Measurements from ENCODE around the gene PPY. TPM values are rescaled to one million over a fixed set of nuclear protein-coding genes. Genes with fewer than 3 reads are reported as not detected.
A peak's percentile ranks its signal among the peaks of the same experiment; 100 is the strongest.

The PPY gene
- total RNA-seq, 5 donors from 2014 or later (not counting 1 experiment from before 2014, with no cell fraction given) = not detected

- no peak overlapping the region for H3K4me3 ChIP-seq (ENCODE audit: control insufficient read depth in 1 of 2, extremely low read depth in 1 of 2, low read length in 1 of 2)
- no peaks in the 10 kb centered on the region for H3K36me3 ChIP-seq (ENCODE audit: control insufficient read depth in 2 of 2, extremely low read depth in 1 of 2, insufficient read depth in 1 of 2, low read length in 1 of 2)
- H3K4me3 Mint-ChIP-seq = no peak overlapping the region
- WGBS (ENCODE audit: insufficient coverage) = no CpG with 5 or more reads among the region's 2 CpGs
- CTCF ChIA-PET = interaction anchor here in 1 of 2 donors (0.6 to 1.5 kb wide), 3 partner anchors 25 to 108 kb away, joined by 4 to 7 read pairs (median 4); no protein-coding TSS in a partner anchor
- H3K27me3 ChIP-seq (replicated peaks in 1 of 2; ENCODE audit: control insufficient read depth in 2 of 2, extremely low read depth in 1 of 2, insufficient read depth in 2 of 2, low read length in 1 of 2) = peaks cover 3 to 12% of the 10 kb centered on the region in 2 experiments
- no peak overlapping the region for H3K27ac ChIP-seq (ENCODE audit: low read length)
- H3K36me3 Mint-ChIP-seq = no peaks in the 10 kb centered on the region
- H3K9me3 ChIP-seq = no peaks in the 10 kb centered on the region
- peaks cover 0 to 3% of the 10 kb centered on the region in 2 donors for H3K27me3 Mint-ChIP-seq
- DNase-seq (no peak), ATAC-seq (replicated peaks in 1 of 4) (no peak)
- POLR2A ChIA-PET = no interaction called here
- H3K9me3 Mint-ChIP-seq = no peaks in the 10 kb centered on the region
- peaks cover 0 to 17% of the 10 kb centered on the region in 2 experiments for H3K4me1 ChIP-seq (ENCODE audit: control insufficient read depth in 1 of 2, extremely low read depth in 1 of 2, insufficient read depth in 2 of 2, low read length in 2 of 2)
- H3K27ac Mint-ChIP-seq = no peak overlapping the region
- peaks cover 16 to 18% (median 18%) of the 10 kb centered on the region in 3 donors for H3K4me1 Mint-ChIP-seq
Observed at GRCh38 chr17:43914451-43914850, 27.8 kb downstream of the PPY start.

- Mint-ChIP-seq H3K9me3 (no peaks in the 10 kb centered on the region), H3K36me3 (no peaks in the 10 kb centered on the region), H3K4me1 (peaks cover 16 to 18% (median 16%) of the 10 kb centered on the region in 3 donors), H3K27me3 (no peaks in the 10 kb centered on the region), H3K27ac (no peak overlapping the region), H3K4me3 (no peak overlapping the region)
- no peak overlapping the region for H3K4me3 ChIP-seq (ENCODE audit: control insufficient read depth in 1 of 2, extremely low read depth in 1 of 2, low read length in 1 of 2)
- H3K9me3 ChIP-seq = no peaks in the 10 kb centered on the region
- H3K36me3 ChIP-seq (ENCODE audit: control insufficient read depth in 2 of 2, extremely low read depth in 1 of 2, insufficient read depth in 1 of 2, low read length in 1 of 2) = no peaks in the 10 kb centered on the region
- DNase-seq = no peak
- peaks cover 0 to 17% of the 10 kb centered on the region in 2 experiments for H3K4me1 ChIP-seq (ENCODE audit: control insufficient read depth in 1 of 2, extremely low read depth in 1 of 2, insufficient read depth in 2 of 2, low read length in 2 of 2)
- peaks cover 5 to 10% of the 10 kb centered on the region in 2 experiments for H3K27me3 ChIP-seq (replicated peaks in 1 of 2; ENCODE audit: control insufficient read depth in 2 of 2, extremely low read depth in 1 of 2, insufficient read depth in 2 of 2, low read length in 1 of 2)
- H3K27ac ChIP-seq (ENCODE audit: low read length) = no peak overlapping the region
- 62% methylated on average over 2 of the region's 6 CpGs for WGBS (ENCODE audit: insufficient coverage)
- no peak for ATAC-seq (replicated peaks in 1 of 4)
- CTCF ChIA-PET = interaction anchor here in 1 of 2 donors (1.5 kb wide), 1 partner anchor 24 kb away, joined by 4 read pairs; no protein-coding TSS in a partner anchor
- POLR2A ChIA-PET = interaction anchor here in 1 of 2 donors (0.6 kb wide), 1 partner anchor 64 kb away, joined by 3 read pairs; no protein-coding TSS in a partner anchor
Observed at GRCh38 chr17:43913584-43913983, 28.7 kb downstream of the PPY start.

- Histone ChIP-seq H3K36me3 (ENCODE audit: control insufficient read depth in 2 of 2, extremely low read depth in 1 of 2, insufficient read depth in 1 of 2, low read length in 1 of 2) (no peaks in the 10 kb centered on the region), H3K27ac (ENCODE audit: low read length) (no peak overlapping the region), H3K9me3 (no peaks in the 10 kb centered on the region), H3K4me1 (ENCODE audit: control insufficient read depth in 1 of 2, extremely low read depth in 1 of 2, insufficient read depth in 2 of 2, low read length in 2 of 2) (peaks cover 2 to 19% of the 10 kb centered on the region in 2 experiments), H3K4me3 (ENCODE audit: control insufficient read depth in 1 of 2, extremely low read depth in 1 of 2, low read length in 1 of 2) (no peak overlapping the region), H3K27me3 (replicated peaks in 1 of 2; ENCODE audit: control insufficient read depth in 2 of 2, extremely low read depth in 1 of 2, insufficient read depth in 2 of 2, low read length in 1 of 2) (peaks cover 5 to 18% of the 10 kb centered on the region in 2 experiments)
- WGBS (ENCODE audit: insufficient coverage) = 86% methylated on average over 4 of the region's 4 CpGs
- ChIA-PET CTCF (no interaction called here), POLR2A (interaction anchor here in 1 of 2 donors (0.6 kb wide), 1 partner anchor 63 kb away, joined by 3 read pairs; no protein-coding TSS in a partner anchor)
- ATAC-seq (replicated peaks in 1 of 4) = no peak
- H3K27me3 Mint-ChIP-seq = no peaks in the 10 kb centered on the region
- H3K27ac Mint-ChIP-seq = no peak overlapping the region
- no peaks in the 10 kb centered on the region for H3K36me3 Mint-ChIP-seq
- no peak overlapping the region for H3K4me3 Mint-ChIP-seq
- H3K9me3 Mint-ChIP-seq = no peaks in the 10 kb centered on the region
- DNase-seq = no peak
- peaks cover 20% of the 10 kb centered on the region in 3 donors for H3K4me1 Mint-ChIP-seq
Observed at GRCh38 chr17:43912635-43913304, 29.5 kb downstream of the PPY start.

GRCh38 chr17:43911904-43912303 lies 30.4 kb downstream of the PPY start:
- CTCF ChIA-PET = no interaction called here
- no peak for DNase-seq
- no peaks in the 10 kb centered on the region for H3K36me3 Mint-ChIP-seq
- H3K27ac Mint-ChIP-seq = no peak overlapping the region
- no peaks in the 10 kb centered on the region for H3K9me3 Mint-ChIP-seq
- H3K9me3 ChIP-seq = no peaks in the 10 kb centered on the region
- no peak overlapping the region for H3K27ac ChIP-seq (ENCODE audit: low read length)
- no peaks in the 10 kb centered on the region for H3K36me3 ChIP-seq (ENCODE audit: control insufficient read depth in 2 of 2, extremely low read depth in 1 of 2, insufficient read depth in 1 of 2, low read length in 1 of 2)
- no peak overlapping the region for H3K4me3 ChIP-seq (ENCODE audit: control insufficient read depth in 1 of 2, extremely low read depth in 1 of 2, low read length in 1 of 2)
- no peak overlapping the region for H3K4me3 Mint-ChIP-seq
- H3K27me3 ChIP-seq (replicated peaks in 1 of 2; ENCODE audit: control insufficient read depth in 2 of 2, extremely low read depth in 1 of 2, insufficient read depth in 2 of 2, low read length in 1 of 2) = peaks cover 5 to 23% of the 10 kb centered on the region in 2 experiments
- peaks cover 5 to 19% of the 10 kb centered on the region in 2 experiments for H3K4me1 ChIP-seq (ENCODE audit: control insufficient read depth in 1 of 2, extremely low read depth in 1 of 2, insufficient read depth in 2 of 2, low read length in 2 of 2)
- no peak for ATAC-seq (replicated peaks in 1 of 4)
- POLR2A ChIA-PET = no interaction called here
- H3K27me3 Mint-ChIP-seq = no peaks in the 10 kb centered on the region
- H3K4me1 Mint-ChIP-seq = peaks cover 11 to 22% (median 13%) of the 10 kb centered on the region in 3 donors
- WGBS (ENCODE audit: insufficient coverage) = 71% methylated on average over 6 of the region's 8 CpGs

GRCh38 chr17:43909537-43910231 lies 32.6 kb downstream of the PPY start:
- H3K36me3 Mint-ChIP-seq = no peaks in the 10 kb centered on the region
- no peak overlapping the region for H3K4me3 Mint-ChIP-seq
- H3K27me3 Mint-ChIP-seq = peaks cover 0 to 14% of the 10 kb centered on the region in 2 donors
- WGBS (ENCODE audit: insufficient coverage) = 100% methylated on average over 2 of the region's 7 CpGs
- Histone ChIP-seq H3K4me3 (ENCODE audit: control insufficient read depth in 1 of 2, extremely low read depth in 1 of 2, low read length in 1 of 2) (no peak overlapping the region), H3K4me1 (ENCODE audit: control insufficient read depth in 1 of 2, extremely low read depth in 1 of 2, insufficient read depth in 2 of 2, low read length in 2 of 2) (peaks cover 7 to 28% of the 10 kb centered on the region in 2 experiments), H3K36me3 (ENCODE audit: control insufficient read depth in 2 of 2, extremely low read depth in 1 of 2, insufficient read depth in 1 of 2, low read length in 1 of 2) (no peaks in the 10 kb centered on the region), H3K9me3 (no peaks in the 10 kb centered on the region), H3K27ac (ENCODE audit: low read length) (no peak overlapping the region), H3K27me3 (replicated peaks in 1 of 2; ENCODE audit: control insufficient read depth in 2 of 2, extremely low read depth in 1 of 2, insufficient read depth in 2 of 2, low read length in 1 of 2) (peaks cover 5 to 45% of the 10 kb centered on the region in 2 experiments)
- ChIA-PET CTCF (interaction anchor here (0.6 to 1.3 kb wide), 5 partner anchors 12 to 131 kb away, joined by 3 read pairs; no protein-coding TSS in a partner anchor), POLR2A (interaction anchor here (0.9 kb wide), 2 partner anchors 35 to 206 kb away, joined by 3 to 5 read pairs; no protein-coding TSS in a partner anchor)
- DNase-seq = no peak
- H3K4me1 Mint-ChIP-seq = peaks cover 15 to 24% (median 17%) of the 10 kb centered on the region in 3 donors
- no peaks in the 10 kb centered on the region for H3K9me3 Mint-ChIP-seq
- no peak overlapping the region for H3K27ac Mint-ChIP-seq
- no peak for ATAC-seq (replicated peaks in 1 of 4)

- H3K4me3 ChIP-seq (ENCODE audit: control insufficient read depth in 1 of 2, extremely low read depth in 1 of 2, low read length in 1 of 2) = peak overlapping the region; percentile 61 to 82
- peaks cover 7 to 28% of the 10 kb centered on the region in 2 experiments for H3K4me1 ChIP-seq (ENCODE audit: control insufficient read depth in 1 of 2, extremely low read depth in 1 of 2, insufficient read depth in 2 of 2, low read length in 2 of 2)
- H3K27me3 ChIP-seq (replicated peaks in 1 of 2; ENCODE audit: control insufficient read depth in 2 of 2, extremely low read depth in 1 of 2, insufficient read depth in 2 of 2, low read length in 1 of 2) = peaks cover 5 to 56% of the 10 kb centered on the region in 2 experiments
- Mint-ChIP-seq H3K27ac (peak overlapping the region; percentile 27 to 34), H3K36me3 (no peaks in the 10 kb centered on the region), H3K9me3 (no peaks in the 10 kb centered on the region), H3K27me3 (peaks cover 4 to 20% of the 10 kb centered on the region in 2 donors), H3K4me3 (peak overlapping the region; percentile 81 to 89 (median 84)), H3K4me1 (peaks cover 15 to 24% (median 17%) of the 10 kb centered on the region in 3 donors)
- DNase-seq (peak in 34 of 35 experiments; percentile 27 to 71 (median 53)), ATAC-seq (replicated peaks in 1 of 4) (peak; percentile 64 to 71 (median 68))
- WGBS (ENCODE audit: insufficient coverage) = 34% methylated on average over 22 of the region's 26 CpGs
- H3K27ac ChIP-seq (ENCODE audit: low read length) = no peak overlapping the region
- H3K9me3 ChIP-seq = no peaks in the 10 kb centered on the region
- H3K36me3 ChIP-seq (ENCODE audit: control insufficient read depth in 2 of 2, extremely low read depth in 1 of 2, insufficient read depth in 1 of 2, low read length in 1 of 2) = no peaks in the 10 kb centered on the region
- POLR2A ChIA-PET = no interaction called here
- CTCF ChIA-PET = interaction anchor here in 1 of 2 donors (0.6 to 1.3 kb wide), 2 partner anchors 10 to 220 kb away, joined by 3 read pairs; no protein-coding TSS in a partner anchor
Observed at GRCh38 chr17:43907998-43908721, 34.1 kb downstream of the PPY start.
